GM21390 (cell line): Measurements from ENCODE around the gene TMEM202.
"Not testable (repeated sequence)": the region's sequence is repeated elsewhere in the genome, so short reads cannot be mapped to it uniquely, and the experiment has no call there.

Experiments used
- ATAC-seq: cut with Tn5 transposase; IDR thresholded peaks from one replicate; pipeline ENCODE4 v1.9.1; 2021; ENCODE audit not compliant: unreplicated experiment

TMEM202 gene

GRCh38 chr15:72398648-72399047 is 543 bp downstream of the TMEM202 start:
- no peak for ATAC-seq

- ATAC-seq, result no peak
Observed at GRCh38 chr15:72402726-72403125, 4.6 kb downstream of the TMEM202 start.

DNA sequence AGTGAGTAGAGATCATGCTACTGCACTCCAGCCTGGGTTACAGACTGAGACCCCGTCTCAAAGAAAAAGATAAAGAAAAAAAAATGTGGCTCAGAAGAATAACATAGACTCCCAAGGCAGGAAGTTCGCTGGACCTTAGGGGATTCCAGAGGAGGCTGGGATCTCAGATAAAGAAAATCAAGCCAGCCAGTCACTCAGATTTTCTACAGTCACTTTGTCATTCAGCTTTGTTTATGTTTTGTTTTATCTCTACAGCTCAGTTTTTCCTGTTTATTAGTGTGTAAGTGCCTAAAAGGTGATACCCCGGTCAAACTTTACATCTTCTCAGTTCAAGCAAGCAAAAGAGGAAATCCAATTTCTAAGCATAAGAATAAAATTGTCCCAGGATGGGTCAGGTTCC is 6.3 kb downstream of the TMEM202 start:
- ATAC-seq, result no peak

GRCh38 chr15:72404841-72405240 is 6.7 kb downstream of the TMEM202 start:
- no peak for ATAC-seq

GRCh38 chr15:72406936-72407335 is 8.8 kb downstream of the TMEM202 start:
- no peak for ATAC-seq

- no peak for ATAC-seq
Observed at GRCh38 chr15:72411111-72411510, 13.0 kb downstream of the TMEM202 start.

GRCh38 chr15:72411544-72411943 is 13.4 kb downstream of the TMEM202 start:
- ATAC-seq, result no peak

DNA sequence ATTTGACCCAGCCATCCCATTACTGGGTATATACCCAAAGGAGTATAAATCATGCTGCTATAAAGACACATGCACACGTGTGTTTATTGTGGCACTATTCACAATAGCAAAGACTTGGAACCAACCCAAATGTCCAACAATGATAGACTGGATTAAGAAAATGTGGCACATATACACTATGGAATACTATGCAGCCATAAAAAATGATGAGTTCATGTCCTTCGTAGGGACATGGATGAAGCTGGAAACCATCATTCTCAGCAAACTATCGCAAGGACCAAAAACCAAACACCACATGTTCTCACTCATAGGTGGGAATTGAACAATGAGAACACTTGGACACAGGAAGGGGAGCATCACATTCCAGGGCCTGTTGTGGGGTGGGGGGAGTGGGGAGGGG is 15.2 kb downstream of the TMEM202 start:
- not testable (repeated sequence) for ATAC-seq

DNA sequence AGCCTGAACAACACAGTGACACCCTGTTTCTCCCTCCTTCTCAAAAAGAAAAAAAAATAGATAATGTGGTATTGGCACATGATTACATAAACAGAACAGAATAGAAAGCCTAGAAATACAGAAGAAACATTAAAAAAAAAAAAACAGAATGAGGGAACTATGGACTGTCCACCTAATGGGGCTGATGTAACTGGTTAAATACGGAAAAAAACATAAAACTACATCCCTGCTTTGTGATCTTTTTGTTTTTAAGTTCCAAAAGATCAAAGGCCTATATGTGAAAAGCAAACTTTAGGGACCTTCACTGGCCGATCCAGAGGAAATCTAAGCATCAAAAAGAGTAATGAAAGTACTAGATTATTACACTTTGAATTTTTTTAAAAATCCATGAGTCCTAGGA is 17.2 kb downstream of the TMEM202 start:
- no peak for ATAC-seq

DNA sequence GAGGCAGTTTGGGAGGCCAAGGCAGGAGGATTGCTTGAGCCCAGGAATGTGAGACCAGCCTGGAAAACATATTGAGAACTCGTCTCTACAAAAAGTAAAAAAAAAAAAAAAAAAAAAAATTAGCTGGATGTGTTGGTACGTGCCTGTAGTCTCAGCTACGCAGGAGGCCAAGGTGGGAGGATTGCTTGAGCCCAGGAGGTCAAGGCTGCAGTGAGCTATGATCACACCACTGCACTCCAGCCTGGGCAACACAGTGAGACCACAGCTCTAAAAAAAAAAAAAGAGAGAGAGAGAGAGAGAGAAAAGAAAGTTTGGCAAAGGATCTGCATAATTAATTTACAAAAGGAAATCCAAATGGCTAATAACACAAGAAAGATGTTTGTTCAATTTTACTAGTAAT is 21.7 kb downstream of the TMEM202 start:
- ATAC-seq, result not testable (repeated sequence)

GRCh38 chr15:72420576-72420975 is 22.5 kb downstream of the TMEM202 start:
- ATAC-seq, result no peak

GRCh38 chr15:72421484-72421883 is 23.4 kb downstream of the TMEM202 start:
- ATAC-seq, result no peak

DNA sequence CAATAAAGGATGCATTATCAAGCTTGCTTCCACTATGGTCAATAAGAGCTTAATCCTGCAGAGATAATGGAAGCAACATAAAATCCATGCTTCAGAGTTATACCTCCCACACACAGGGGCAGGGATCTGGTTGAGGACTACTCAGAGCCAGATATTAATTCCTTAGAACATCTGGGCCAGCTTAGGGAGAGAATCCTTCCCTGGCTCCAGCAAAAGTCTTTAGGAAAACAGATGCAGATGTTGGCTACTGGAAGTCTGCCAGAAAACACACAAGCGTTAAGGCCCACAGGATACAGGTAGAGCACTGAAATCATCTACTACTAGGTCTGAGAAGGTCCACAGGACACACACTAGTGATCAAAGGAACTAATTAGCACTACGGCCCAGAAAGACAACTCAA is 25.2 kb downstream of the TMEM202 start:
- ATAC-seq, result no peak

GRCh38 chr15:72426753-72427152 is 28.6 kb downstream of the TMEM202 start:
- no peak for ATAC-seq

DNA sequence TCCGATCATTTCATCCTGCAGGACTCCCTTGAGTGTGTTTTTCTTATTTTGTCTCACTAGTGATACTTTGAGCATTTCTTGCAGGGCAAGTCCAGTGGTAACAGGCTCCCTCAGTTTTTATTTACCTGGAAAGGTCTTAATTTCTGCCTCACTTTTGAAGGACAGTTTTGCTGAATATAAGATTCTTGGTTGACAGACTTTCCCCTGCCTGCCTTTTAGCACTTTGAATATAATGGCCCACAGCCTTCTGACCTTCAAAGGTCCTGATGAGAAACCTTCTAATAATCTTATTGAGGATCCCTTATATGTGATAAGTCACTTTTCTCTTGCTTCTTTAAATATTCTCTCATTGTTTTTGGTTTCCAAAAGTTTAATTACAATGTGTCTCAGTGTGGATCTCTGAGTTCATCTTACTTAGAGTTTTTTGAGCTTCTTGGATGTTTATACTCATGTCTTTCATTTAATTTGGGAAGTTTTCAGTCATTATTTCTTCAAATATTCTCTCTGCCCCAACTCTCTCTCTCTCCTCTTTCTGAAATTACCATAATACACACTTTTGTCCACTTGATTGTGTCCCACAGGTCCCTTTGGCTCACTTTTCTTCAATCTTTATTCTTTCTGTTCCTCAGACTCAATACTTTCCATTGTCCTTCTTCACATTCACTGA is 39.7 kb downstream of the TMEM202 start:
- ATAC-seq, result no peak

DNA sequence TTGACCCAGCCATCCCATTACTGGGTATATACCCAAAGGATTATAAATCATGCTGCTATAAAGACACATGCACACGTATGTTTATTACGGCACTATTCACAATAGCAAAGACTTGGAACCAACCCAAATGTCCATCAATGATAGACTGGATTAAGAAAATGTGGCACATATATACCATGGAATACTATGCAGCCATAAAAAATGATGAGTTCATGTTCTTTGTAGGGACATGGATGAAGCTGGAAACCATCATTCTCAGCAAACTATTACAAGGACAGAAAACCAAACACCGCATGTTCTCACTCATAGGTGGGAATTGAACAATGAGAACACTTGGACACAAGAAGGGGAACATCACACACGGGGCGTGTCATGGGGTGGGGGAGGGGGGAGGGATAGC is 44.7 kb downstream of the TMEM202 start:
- ATAC-seq, result not testable (repeated sequence)

DNA sequence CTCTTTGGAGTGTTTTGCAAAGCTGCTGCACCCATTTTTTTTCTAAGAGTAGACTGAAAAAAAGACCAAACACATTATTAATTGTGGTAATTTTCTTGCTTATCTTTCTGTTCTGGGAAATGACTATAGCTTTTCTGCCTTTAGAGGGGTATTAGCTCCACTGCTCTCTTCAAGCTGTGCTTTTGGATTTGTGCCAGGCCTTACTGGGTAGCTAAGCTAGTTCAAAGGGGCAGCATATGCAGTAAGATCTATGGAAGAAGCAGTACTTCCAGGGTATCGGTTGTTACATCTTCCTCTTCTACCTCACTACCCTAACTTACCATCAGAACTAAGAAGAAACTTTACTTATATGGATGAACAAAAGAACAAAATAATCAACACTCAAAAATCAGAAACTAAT is 47.3 kb downstream of the TMEM202 start:
- ATAC-seq, result no peak

- ATAC-seq, result no peak
Observed at GRCh38 chr15:72450805-72451204, 52.7 kb downstream of the TMEM202 start.

- no peak for ATAC-seq
Observed at GRCh38 chr15:72451224-72451623, 53.1 kb downstream of the TMEM202 start.

- no peak for ATAC-seq
Observed at GRCh38 chr15:72456684-72457083, 58.6 kb downstream of the TMEM202 start.
